Astrocyte of the spinal cord (primary cell): Measurements from ENCODE around the gene CDH5.

Source experiments
- DNase-seq: peaks from one replicate; pipeline ENCODE4 v3.0.0; 2011; ENCODE audit warnings: low read depth, low spot score
- H3K4me3 ChIP-seq: 2 replicates; pipeline ENCODE4 v1.5.1; 2011; ENCODE audit warnings: low read depth, mild to moderate bottlenecking, low read length, moderate library complexity
- CTCF ChIP-seq: IDR thresholded peaks from 2 replicates; pipeline ENCODE4 v1.5.1; 2012; ENCODE audit warnings: low read depth, mild to moderate bottlenecking, low read length, inconsistent platforms
- in situ Hi-C: cut with HindIII; loops from 2 replicates; pipeline ENCODE4 v1.10.0; 2017; ENCODE audit warnings: low sequenced_read_pairs

CDH5 gene

GRCh38 chr16:66373667-66374066 lies 7.2 kb downstream of the CDH5 start:
- no peak for TF ChIP-seq CTCF
- in situ Hi-C loops, result no loop called here
- DNase-seq, result no peak
- no peak overlapping the region for H3K4me3 ChIP-seq

GRCh38 chr16:66374176-66374575 lies 7.7 kb downstream of the CDH5 start:
- no peak for DNase-seq
- TF ChIP-seq CTCF, result no peak
- in situ Hi-C loops, result no loop called here
- H3K4me3 ChIP-seq, result no peak overlapping the region

GRCh38 chr16:66375451-66375850 lies 9.0 kb downstream of the CDH5 start:
- in situ Hi-C loops, result no loop called here
- H3K4me3 ChIP-seq, result no peak overlapping the region
- TF ChIP-seq CTCF, result no peak
- DNase-seq, result no peak

- no peak for DNase-seq
- no peak overlapping the region for H3K4me3 ChIP-seq
- TF ChIP-seq CTCF, result no peak
- in situ Hi-C loops, result no loop called here
Measured at GRCh38 chr16:66376114-66376513, 9.6 kb downstream of the CDH5 start.

GRCh38 chr16:66376577-66377305 lies 10.2 kb downstream of the CDH5 start:
- TF ChIP-seq CTCF, result no peak
- in situ Hi-C loops, result no loop called here
- H3K4me3 ChIP-seq, result no peak overlapping the region
- no peak for DNase-seq

- H3K4me3 ChIP-seq, result no peak overlapping the region
- DNase-seq, result no peak
- no peak for TF ChIP-seq CTCF
- in situ Hi-C loops, result no loop called here
Measured at GRCh38 chr16:66377324-66377723, 10.8 kb downstream of the CDH5 start.
